ENCODE data around the gene KRTAP4-12.
"Not testable (repeated sequence)": the region's sequence is repeated elsewhere in the genome, so short reads cannot be mapped to it uniquely, and the experiment has no call there.

DNA sequence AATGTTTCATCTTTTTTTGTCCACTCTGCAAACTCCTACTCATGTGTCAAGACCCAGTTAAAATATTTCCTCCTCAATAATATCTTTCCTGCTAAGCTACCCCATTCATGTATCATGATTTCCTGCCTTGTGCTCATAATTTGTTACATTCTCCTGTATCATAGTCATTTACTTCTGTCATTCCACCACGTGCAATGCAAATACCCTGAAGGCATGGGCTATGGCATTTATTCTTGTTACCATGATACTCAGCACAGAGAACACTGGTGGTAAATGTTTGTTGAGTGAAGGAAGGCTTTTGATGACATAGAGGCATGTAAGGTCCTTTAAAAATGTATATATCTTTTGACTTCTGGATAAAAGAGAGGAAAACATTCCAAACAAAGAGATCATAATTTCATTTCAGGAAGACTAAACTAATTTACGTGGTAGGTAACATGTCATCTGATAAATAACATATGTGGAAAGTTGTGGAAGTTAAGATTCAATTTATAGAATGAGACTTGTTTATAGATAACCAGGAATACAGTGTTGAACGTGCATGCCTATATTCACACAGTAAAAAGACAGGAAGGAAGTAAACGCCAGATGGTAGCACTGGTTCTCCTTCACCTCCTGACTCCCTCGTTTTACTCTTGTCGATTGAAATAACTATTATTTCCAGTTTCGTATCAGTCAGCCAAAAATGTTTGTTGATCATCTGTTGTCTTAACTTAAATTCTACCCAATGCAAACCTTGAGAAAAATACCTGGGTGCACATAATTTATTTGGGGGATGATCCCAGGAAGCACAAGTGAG is 24.1 kb downstream of the KRTAP4-12 start:
- TF ChIP-seq SUZ12 (IDR thresholded peaks at IDR 0.05; ENCODE audit: unreplicated experiment); RFX5 (IDR thresholded peaks at IDR 0.05; ENCODE audit: low read depth, low read length); MTA3 (IDR thresholded peaks at IDR 0.05; ENCODE audit: borderline replicate concordance, low read length): not testable (repeated sequence)
- TF ChIP-seq, protein P1, sequence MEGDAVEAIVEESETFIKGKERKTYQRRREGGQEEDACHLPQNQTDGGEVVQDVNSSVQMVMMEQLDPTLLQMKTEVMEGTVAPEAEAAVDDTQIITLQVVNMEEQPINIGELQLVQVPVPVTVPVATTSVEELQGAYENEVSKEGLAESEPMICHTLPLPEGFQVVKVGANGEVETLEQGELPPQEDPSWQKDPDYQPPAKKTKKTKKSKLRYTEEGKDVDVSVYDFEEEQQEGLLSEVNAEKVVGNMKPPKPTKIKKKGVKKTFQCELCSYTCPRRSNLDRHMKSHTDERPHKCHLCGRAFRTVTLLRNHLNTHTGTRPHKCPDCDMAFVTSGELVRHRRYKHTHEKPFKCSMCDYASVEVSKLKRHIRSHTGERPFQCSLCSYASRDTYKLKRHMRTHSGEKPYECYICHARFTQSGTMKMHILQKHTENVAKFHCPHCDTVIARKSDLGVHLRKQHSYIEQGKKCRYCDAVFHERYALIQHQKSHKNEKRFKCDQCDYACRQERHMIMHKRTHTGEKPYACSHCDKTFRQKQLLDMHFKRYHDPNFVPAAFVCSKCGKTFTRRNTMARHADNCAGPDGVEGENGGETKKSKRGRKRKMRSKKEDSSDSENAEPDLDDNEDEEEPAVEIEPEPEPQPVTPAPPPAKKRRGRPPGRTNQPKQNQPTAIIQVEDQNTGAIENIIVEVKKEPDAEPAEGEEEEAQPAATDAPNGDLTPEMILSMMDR (IDR thresholded peaks at IDR 0.05 in 2 of 3, conservative IDR thresholded peaks at IDR 0.05 in 1 of 3; ENCODE audit: control insufficient read depth in 2 of 3, extremely low read depth in 1 of 3, insufficient read depth in 1 of 3, low read depth in 3 of 3, low read length in 3 of 3) = not testable (repeated sequence)

Data from GM12878 (cell line).